Ascending aorta (tissue), 2 donors: ENCODE measurements around the gene FTSJ1. TPM values are rescaled to one million over a fixed set of nuclear protein-coding genes. Genes with fewer than 3 reads are reported as not detected.
"Not testable (repeated sequence)": the region's sequence is repeated elsewhere in the genome, so short reads cannot be mapped to it uniquely, and the experiment has no call there.

ENCODE experiments used
- DNase-seq, 2 donors: peaks; one replicate each; pipeline ENCODE4 v3.0.0-alpha.2; 2019; ENCODE audit warnings: low spot score in 2 of 2
- H3K27ac ChIP-seq, 2 donors: fragments of 200-600 bp; sonication (generic); one replicate each; pipeline ENCODE4 v1.5.1; 2016 to 2017; ENCODE audit warnings: mild to moderate bottlenecking in 1 of 2
- H3K27me3 ChIP-seq: fragments of 200-600 bp; sonication (generic); one replicate; pipeline ENCODE4 v1.5.1; 2017
- H3K36me3 ChIP-seq, 2 donors: fragments of 200-600 bp; sonication (generic); one replicate each; pipeline ENCODE4 v1.5.1; 2016
- H3K4me1 ChIP-seq, 2 donors: fragments of 200-600 bp; sonication (generic); one replicate each; pipeline ENCODE4 v1.5.1; 2016 to 2017; ENCODE audit warnings: mild to moderate bottlenecking in 1 of 2
- H3K4me3 ChIP-seq, 2 donors: fragments of 200-600 bp; sonication (generic); one replicate each; pipeline ENCODE4 v1.5.1; 2016 to 2017; ENCODE audit warnings: mild to moderate bottlenecking in 1 of 2
- H3K9me3 ChIP-seq, 2 donors: fragments of 200-600 bp; sonication (generic); one replicate each; pipeline ENCODE4 v1.5.1; 2016
- intact Hi-C: fragments of 100-400 bp; cut with DNase I; formaldehyde crosslinking; loops from one replicate; pipeline ENCODE4 v1.15.1; 2023
- total RNA-seq: library from RNA; depleted of rRNA; stranded (reverse); fragments of >200 nt; gene quantifications from one replicate; pipeline ENCODE4 v1.1.0, GENCODE V29; 2016
- TF ChIP-seq, protein P1 (sequence below), 3 experiments: fragments of 200-600 bp in 2 of 3; fragments of 450-650 bp in 1 of 3; sonication (generic) in 2 of 3; IDR thresholded peaks; one replicate each; pipeline ENCODE4 v1.5.1; 2016 to 2019; ENCODE audit warnings: antibody characterized with exemption in 3 of 3, mild to moderate bottlenecking in 1 of 3, moderate library complexity in 1 of 3

The FTSJ1 gene, protein sequence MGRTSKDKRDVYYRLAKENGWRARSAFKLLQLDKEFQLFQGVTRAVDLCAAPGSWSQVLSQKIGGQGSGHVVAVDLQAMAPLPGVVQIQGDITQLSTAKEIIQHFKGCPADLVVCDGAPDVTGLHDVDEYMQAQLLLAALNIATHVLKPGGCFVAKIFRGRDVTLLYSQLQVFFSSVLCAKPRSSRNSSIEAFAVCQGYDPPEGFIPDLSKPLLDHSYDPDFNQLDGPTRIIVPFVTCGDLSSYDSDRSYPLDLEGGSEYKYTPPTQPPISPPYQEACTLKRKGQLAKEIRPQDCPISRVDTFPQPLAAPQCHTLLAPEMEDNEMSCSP
- total RNA-seq = 159 TPM

DNA sequence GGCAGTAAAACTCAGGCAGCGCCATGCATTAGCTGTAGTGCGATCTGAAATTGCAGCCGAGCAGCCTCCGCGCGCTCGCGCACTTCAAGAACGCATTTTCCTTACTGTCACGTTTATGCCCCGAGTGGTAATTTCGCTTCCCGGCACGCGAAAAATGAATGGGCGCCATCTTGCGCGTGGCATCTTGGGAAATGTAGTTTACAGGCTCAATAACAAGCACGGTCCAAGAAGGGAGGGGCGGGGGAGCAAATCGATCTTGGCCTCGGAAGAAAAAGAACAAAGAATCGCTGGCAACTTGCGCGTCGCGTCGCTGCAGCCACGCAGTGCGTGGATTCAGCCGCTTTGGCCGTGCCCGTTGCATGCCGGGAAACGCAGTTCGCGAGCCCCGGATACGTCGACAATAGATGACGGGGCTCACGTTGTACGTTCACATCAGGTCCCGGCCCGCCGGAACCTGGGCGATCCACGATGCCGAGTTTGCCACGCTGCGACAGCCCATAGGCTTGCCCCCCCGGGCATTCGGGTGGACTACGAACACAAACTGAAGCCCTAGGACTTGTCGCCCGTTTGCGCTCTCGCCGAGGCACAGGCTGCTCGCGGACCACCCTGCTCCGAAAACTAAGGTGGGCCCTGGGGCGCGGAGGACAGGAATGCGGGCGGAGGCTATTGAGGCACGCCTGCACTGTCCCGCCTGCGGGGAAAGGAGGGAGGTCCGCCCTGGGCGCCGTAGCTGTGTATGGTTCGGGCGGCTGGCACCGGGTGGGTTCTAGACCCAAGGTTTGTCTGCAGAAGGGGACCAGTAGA, at the start of gene FTSJ1:
TSS of gene FTSJ1 (plus strand) at position 426 of the 804 bp plus-strand sequence. CDS start 1,849 bp downstream, outside the sequence.
- peak within 1 kb of the TSS; percentile 66 to 70 for H3K4me3 ChIP-seq
- intact Hi-C loops = loop anchor here (1.0 to 10.0 kb wide), 6 partner anchors 33 to 1244 kb away; partner anchors contain the start of genes EBP, PORCN, PQBP1 and RBM3
- no peaks in the 10 kb centered on the region for H3K9me3 ChIP-seq
- H3K27ac ChIP-seq = peak within 1 kb of the TSS; percentile 80 to 88
- no peaks in the 10 kb centered on the region for H3K36me3 ChIP-seq
- H3K4me1 ChIP-seq = no peaks in the 10 kb centered on the region
- peak; percentile 76 to 94 for DNase-seq
- H3K27me3 ChIP-seq = no peaks in the 10 kb centered on the region
- TF ChIP-seq, protein P1, sequence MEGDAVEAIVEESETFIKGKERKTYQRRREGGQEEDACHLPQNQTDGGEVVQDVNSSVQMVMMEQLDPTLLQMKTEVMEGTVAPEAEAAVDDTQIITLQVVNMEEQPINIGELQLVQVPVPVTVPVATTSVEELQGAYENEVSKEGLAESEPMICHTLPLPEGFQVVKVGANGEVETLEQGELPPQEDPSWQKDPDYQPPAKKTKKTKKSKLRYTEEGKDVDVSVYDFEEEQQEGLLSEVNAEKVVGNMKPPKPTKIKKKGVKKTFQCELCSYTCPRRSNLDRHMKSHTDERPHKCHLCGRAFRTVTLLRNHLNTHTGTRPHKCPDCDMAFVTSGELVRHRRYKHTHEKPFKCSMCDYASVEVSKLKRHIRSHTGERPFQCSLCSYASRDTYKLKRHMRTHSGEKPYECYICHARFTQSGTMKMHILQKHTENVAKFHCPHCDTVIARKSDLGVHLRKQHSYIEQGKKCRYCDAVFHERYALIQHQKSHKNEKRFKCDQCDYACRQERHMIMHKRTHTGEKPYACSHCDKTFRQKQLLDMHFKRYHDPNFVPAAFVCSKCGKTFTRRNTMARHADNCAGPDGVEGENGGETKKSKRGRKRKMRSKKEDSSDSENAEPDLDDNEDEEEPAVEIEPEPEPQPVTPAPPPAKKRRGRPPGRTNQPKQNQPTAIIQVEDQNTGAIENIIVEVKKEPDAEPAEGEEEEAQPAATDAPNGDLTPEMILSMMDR (IDR thresholded peaks at IDR 0.05) = no peak

DNA sequence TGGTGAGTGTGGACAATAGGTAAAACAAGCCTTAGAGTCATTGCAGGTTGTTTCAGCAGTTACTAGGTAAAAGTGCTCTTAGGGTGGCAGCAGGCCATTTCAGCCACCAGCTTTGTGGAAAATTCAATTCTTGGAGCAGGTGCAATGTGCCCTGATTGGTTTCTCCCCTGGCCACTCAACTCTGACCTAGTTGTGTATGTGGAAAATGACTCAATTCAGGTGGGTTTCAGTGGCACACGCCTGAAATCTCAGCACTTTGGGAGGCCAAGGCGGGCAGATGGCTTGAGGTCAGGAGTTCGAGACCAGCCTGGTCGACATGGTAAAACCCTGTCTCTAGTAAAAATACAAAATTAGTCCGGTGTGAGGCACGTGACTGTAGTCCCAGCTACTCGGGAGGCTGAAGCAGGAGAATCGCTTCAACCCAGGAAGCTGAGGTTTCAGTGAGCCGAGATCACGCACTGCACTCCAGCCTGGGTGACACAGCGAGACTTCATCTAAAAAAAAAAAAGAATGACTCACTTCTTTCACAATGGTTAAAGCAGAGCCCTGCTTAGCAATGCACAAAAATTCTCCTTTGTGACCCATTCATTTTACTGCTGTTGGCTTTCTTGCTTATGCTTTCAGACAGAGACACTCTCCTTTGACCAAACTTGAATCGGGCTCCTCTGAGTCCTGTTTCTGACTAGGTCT, 48.8 kb upstream of the FTSJ1 start:
- intact Hi-C loops, H3K9me3 ChIP-seq, H3K27me3 ChIP-seq, DNase-seq, H3K4me1 ChIP-seq, H3K27ac ChIP-seq, H3K36me3 ChIP-seq, H3K4me3 ChIP-seq: not testable (repeated sequence)

DNA sequence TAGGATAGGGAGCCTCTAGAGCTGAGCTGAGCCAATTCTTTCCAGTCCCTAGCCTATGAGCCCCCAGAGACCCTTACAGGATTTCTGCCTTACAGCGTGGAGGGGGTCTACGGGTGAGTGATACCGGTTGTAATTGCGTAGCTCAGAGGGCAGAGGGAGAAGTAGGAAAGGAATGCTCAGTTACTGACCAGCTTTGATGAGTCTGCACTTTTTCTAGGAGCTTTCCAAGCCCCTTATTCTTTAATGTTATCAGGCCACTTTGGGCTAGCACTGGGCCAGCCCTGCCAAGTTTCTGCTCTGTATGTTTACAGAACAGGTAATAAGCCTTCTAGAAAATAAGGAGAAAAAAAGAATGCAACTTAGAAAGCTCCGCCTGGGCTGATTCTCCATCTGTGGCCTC, 46.4 kb upstream of the FTSJ1 start:
- H3K9me3 ChIP-seq, H3K4me3 ChIP-seq, DNase-seq, H3K4me1 ChIP-seq, H3K27ac ChIP-seq, H3K27me3 ChIP-seq, intact Hi-C loops, H3K36me3 ChIP-seq: not testable (repeated sequence)

DNA sequence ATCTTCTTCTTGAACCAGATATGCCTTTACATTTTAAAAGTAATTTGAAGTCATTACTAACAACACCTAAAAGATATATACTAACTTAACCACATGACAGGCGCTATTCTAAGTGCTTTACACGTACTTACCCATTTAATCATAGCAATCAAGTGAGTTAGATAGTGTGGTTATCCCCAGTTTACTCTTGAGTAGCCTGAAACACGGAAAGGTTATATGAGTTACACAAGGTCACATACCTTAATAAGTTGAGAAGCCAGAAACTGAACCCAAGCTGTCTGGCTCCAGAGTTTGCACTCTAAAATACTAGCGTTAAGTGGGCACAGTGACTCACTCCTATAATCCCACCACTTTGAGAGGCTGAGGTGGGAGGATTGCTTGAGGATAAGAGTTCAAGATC, 45.8 kb upstream of the FTSJ1 start:
- H3K4me3 ChIP-seq, intact Hi-C loops: not testable (repeated sequence)

DNA sequence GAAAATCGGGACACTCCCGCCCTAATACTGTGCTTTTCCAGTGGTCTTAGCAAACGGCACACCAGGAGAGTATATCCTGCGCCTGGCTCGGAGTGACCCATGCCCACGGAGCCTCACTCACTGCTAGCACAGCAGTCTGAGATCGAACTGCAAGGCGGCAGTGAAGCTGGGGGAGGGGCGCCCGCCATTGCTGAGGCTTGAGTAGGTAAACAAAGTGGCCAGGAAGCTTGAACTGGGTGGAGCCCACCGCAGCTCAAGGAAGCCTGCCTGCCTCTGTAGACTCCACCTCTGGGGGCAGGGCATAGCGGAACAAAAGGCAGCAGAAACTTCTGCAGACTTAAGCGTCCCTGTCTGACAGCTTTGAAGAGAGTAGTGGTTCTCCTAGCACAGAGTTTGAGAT, 42.3 kb upstream of the FTSJ1 start:
- H3K27ac ChIP-seq, H3K27me3 ChIP-seq, intact Hi-C loops, H3K4me3 ChIP-seq, H3K36me3 ChIP-seq, H3K4me1 ChIP-seq, H3K9me3 ChIP-seq, DNase-seq: not testable (repeated sequence)

More for the DNA sequence above, 45.8 kb upstream of the FTSJ1 start:
- H3K27me3 ChIP-seq, H3K9me3 ChIP-seq, H3K36me3 ChIP-seq, DNase-seq, H3K4me1 ChIP-seq, H3K27ac ChIP-seq: not testable (repeated sequence)

DNA sequence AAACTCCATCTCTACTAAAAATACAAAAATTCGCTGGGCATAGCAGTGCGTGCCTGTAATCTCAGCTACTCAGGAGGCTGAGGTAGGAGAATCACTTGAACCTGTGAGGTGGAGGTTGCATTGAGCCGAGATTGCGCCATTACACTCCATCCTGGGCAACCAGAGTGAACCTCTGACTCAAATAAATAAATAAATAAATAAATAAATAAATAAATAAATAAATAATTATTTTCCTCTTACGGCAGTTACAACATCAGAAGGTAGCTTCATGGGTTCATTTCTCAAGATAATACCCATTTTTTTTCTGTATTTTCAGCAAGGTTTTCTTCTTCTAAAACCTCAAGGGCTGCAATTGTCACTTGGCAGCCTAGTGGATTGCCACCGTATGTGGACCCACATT, 28.8 kb upstream of the FTSJ1 start:
- H3K27ac ChIP-seq, H3K27me3 ChIP-seq, H3K4me3 ChIP-seq, intact Hi-C loops, DNase-seq, H3K36me3 ChIP-seq, H3K4me1 ChIP-seq, H3K9me3 ChIP-seq: not testable (repeated sequence)

DNA sequence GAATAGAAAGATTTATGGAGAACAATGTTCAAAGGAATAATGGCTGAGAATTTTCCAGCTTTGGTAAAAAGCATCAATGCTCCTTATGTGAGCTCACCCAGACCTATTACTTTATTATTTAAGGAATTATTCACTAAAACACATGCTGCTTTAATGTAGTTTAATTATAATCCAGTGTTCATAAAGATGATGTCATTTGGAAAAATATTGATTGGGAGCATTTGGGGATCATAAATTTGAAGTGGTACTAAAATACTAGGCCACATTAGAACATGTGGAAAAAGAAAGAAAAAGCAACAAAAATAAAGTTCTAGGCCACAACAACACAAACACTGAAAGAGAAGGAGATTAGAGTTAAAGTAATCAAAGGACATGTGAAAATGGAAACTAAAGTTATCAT, 25.9 kb upstream of the FTSJ1 start:
- no peak for DNase-seq
- TF ChIP-seq, protein P1 (IDR thresholded peaks at IDR 0.05) = no peak
- H3K4me3 ChIP-seq = no peak overlapping the region
- H3K27ac ChIP-seq = no peak overlapping the region
- no peaks in the 10 kb centered on the region for H3K4me1 ChIP-seq
- no peaks in the 10 kb centered on the region for H3K36me3 ChIP-seq
- H3K27me3 ChIP-seq = no peaks in the 10 kb centered on the region
- intact Hi-C loops = no loop called here
- H3K9me3 ChIP-seq = no peaks in the 10 kb centered on the region

DNA sequence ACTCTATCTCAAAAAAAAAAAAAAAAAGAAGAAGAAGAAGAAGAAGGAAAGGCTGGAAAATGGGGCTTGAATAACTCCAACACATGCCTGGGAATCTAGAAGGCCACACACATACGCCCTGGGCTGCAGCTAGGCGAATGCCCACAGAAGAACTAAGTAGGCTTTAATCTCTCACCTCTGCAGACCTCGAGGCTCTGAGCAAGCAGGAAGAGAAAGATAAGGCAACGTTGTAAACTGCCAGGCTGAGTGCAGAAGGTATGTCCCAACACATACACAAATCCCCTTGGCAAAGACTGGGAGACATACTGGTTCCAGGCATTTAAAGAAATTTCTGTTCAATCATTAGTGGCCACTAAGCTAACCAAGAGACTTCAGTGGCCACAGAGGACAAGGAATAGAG, 24.3 kb upstream of the FTSJ1 start:
- intact Hi-C loops = no loop called here

More for the DNA sequence above, 24.3 kb upstream of the FTSJ1 start:
- no peak for DNase-seq
- H3K27me3 ChIP-seq = no peaks in the 10 kb centered on the region
- H3K4me3 ChIP-seq = no peak overlapping the region
- H3K27ac ChIP-seq = no peak overlapping the region
- no peaks in the 10 kb centered on the region for H3K36me3 ChIP-seq
- no peaks in the 10 kb centered on the region for H3K9me3 ChIP-seq
- no peaks in the 10 kb centered on the region for H3K4me1 ChIP-seq
- TF ChIP-seq, protein P1 (IDR thresholded peaks at IDR 0.05) = no peak
